ENCODE data around the gene CHN2.

- TF ChIP-seq RCOR1 (IDR thresholded peaks at IDR 0.05; ENCODE audit: low read length) (no peak), CTCF (IDR thresholded peaks at IDR 0.05) (no peak), RFX5 (IDR thresholded peaks at IDR 0.05; ENCODE audit: low read length) (no peak), SMC3 (IDR thresholded peaks at IDR 0.05; ENCODE audit: low read depth, low read length) (no peak), RXRA (IDR thresholded peaks at IDR 0.05; ENCODE audit: borderline replicate concordance, low read depth) (no peak), MAX (IDR thresholded peaks at IDR 0.05; ENCODE audit: low read depth) (no peak), IRF3 (IDR thresholded peaks at IDR 0.05; ENCODE audit: low read depth, low read length) (no peak)
Observed at GRCh38 chr7:29229066-29229465, 34.5 kb downstream of the CHN2 start.
